ENCODE results near the gene RAB36. TPM values are rescaled to one million over a fixed set of nuclear protein-coding genes. Genes with fewer than 3 reads are reported as not detected.
"Not testable (repeated sequence)": the region's sequence is repeated elsewhere in the genome, so short reads cannot be mapped to it uniquely, and the experiment has no call there.

The RAB36 gene
- total RNA-seq, 2 experiments from 2014 or later, result 0.20 to 0.22 TPM

- ChIA-PET POLR2A (interaction anchor here (0.7 kb wide), 1 partner anchor 10 kb away, joined by 3 read pairs; no protein-coding TSS in a partner anchor), CTCF (interaction anchor here (1.0 to 10.8 kb wide), 5 partner anchors 10 to 284 kb away, joined by 3 to 274 read pairs (median 3); no protein-coding TSS in a partner anchor)
- DNase-seq (no peak), ATAC-seq (no peak)
- Mint-ChIP-seq H3K4me3 (no peak overlapping the region), H3K9me3 (no peaks in the 10 kb centered on the region), H3K27me3 (no peaks in the 10 kb centered on the region), H3K27ac (no peak overlapping the region), H3K36me3 (ENCODE audit: low read depth) (no peaks in the 10 kb centered on the region), H3K4me1 (ENCODE audit: low read depth) (peaks cover 18% of the 10 kb centered on the region)
- TF ChIP-seq, protein P1, sequence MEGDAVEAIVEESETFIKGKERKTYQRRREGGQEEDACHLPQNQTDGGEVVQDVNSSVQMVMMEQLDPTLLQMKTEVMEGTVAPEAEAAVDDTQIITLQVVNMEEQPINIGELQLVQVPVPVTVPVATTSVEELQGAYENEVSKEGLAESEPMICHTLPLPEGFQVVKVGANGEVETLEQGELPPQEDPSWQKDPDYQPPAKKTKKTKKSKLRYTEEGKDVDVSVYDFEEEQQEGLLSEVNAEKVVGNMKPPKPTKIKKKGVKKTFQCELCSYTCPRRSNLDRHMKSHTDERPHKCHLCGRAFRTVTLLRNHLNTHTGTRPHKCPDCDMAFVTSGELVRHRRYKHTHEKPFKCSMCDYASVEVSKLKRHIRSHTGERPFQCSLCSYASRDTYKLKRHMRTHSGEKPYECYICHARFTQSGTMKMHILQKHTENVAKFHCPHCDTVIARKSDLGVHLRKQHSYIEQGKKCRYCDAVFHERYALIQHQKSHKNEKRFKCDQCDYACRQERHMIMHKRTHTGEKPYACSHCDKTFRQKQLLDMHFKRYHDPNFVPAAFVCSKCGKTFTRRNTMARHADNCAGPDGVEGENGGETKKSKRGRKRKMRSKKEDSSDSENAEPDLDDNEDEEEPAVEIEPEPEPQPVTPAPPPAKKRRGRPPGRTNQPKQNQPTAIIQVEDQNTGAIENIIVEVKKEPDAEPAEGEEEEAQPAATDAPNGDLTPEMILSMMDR (IDR thresholded peaks at IDR 0.05), result no peak
- intact Hi-C loops (cut with micrococcal nuclease), result no loop called here
Observed at GRCh38 chr22:23132376-23133091, 12.7 kb upstream of the RAB36 start.

DNA sequence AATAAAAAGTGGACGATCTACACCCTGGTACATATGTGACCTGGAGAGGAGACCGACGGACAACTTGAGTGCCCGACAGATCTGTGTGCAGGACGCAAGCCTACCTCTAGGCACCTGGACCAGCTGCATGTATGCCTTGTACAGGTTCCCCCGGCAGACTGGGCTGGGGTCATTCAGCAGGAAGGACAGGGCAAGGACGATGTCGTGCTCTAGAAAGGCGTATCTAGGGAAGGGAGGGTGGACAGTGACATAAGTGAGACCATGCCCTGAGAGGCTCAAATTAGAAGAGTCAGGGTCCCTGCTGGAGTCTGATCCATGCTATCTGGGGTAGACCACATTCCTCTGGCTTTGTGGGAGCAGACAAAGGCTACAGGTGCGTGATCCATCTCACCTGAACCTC lies 11.4 kb upstream of the RAB36 start:
- Mint-ChIP-seq H3K27me3 (no peaks in the 10 kb centered on the region), H3K27ac (no peak overlapping the region), H3K9me3 (no peaks in the 10 kb centered on the region), H3K4me1 (ENCODE audit: low read depth) (peaks cover 32% of the 10 kb centered on the region), H3K36me3 (ENCODE audit: low read depth) (no peaks in the 10 kb centered on the region), H3K4me3 (no peak overlapping the region)
- ATAC-seq, result no peak
- no peak for DNase-seq
- intact Hi-C loops (cut with micrococcal nuclease), result no loop called here
- POLR2A ChIA-PET, result no interaction called here
- TF ChIP-seq, protein P1 (IDR thresholded peaks at IDR 0.05), result no peak
- CTCF ChIA-PET, result interaction anchor here (1.2 to 10.8 kb wide), 3 partner anchors 13 to 177 kb away, joined by 4 to 274 read pairs (median 4); no protein-coding TSS in a partner anchor

- H3K4me3 Mint-ChIP-seq; DNase-seq; H3K36me3 Mint-ChIP-seq (ENCODE audit: low read depth); H3K27me3 Mint-ChIP-seq; H3K9me3 Mint-ChIP-seq; ATAC-seq; intact Hi-C loops (cut with micrococcal nuclease); POLR2A ChIA-PET: not testable (repeated sequence)
- H3K27ac Mint-ChIP-seq, result peak overlapping the region; percentile 90
- H3K4me1 Mint-ChIP-seq (ENCODE audit: low read depth), result peaks cover 52% of the 10 kb centered on the region
- CTCF ChIA-PET, result interaction anchor here (1.4 to 2.4 kb wide), 6 partner anchors 9 to 182 kb away, joined by 6 to 14 read pairs (median 8); no protein-coding TSS in a partner anchor
Observed at GRCh38 chr22:23136991-23137390, 8.3 kb upstream of the RAB36 start.

DNA sequence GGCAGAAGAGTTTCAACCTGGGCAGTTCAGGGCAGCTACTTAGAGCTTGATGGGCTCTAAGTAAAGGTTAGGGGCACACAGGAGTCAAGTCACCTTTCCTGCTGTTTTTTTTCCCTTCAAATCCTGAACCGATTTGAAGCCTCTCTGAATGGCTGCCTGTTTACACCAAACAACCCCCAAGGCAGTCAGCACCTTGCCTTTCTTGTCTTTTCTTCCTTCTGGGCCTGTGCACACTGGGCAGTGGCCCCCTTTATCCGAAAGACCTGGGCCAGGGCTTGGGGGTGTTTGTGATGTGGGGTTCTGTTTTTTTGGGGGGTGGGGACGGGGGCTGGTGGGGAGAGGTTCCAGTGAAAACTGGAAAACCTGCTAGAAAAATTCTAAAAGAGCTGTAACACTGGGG lies 7.8 kb upstream of the RAB36 start:
- H3K4me3 Mint-ChIP-seq, result no peak overlapping the region
- H3K36me3 Mint-ChIP-seq (ENCODE audit: low read depth), result no peaks in the 10 kb centered on the region
- peak overlapping the region; percentile 90 for H3K27ac Mint-ChIP-seq
- DNase-seq (no peak), ATAC-seq (no peak)
- TF ChIP-seq, protein P1 (IDR thresholded peaks at IDR 0.05), result no peak
- no peaks in the 10 kb centered on the region for H3K27me3 Mint-ChIP-seq
- H3K4me1 Mint-ChIP-seq (ENCODE audit: low read depth), result peaks cover 57% of the 10 kb centered on the region
- H3K9me3 Mint-ChIP-seq, result no peaks in the 10 kb centered on the region
- ChIA-PET POLR2A (no interaction called here), CTCF (interaction anchor here (1.0 to 2.4 kb wide), 8 partner anchors 9 to 253 kb away, joined by 3 to 14 read pairs (median 6); partner anchors contain the start of gene GNAZ)
- intact Hi-C loops (cut with micrococcal nuclease), result no loop called here

GRCh38 chr22:23137905-23138561 lies 7.2 kb upstream of the RAB36 start:
- ChIA-PET CTCF (interaction anchor here (0.9 to 2.4 kb wide), 9 partner anchors 10 to 254 kb away, joined by 3 to 14 read pairs (median 6); partner anchors contain the start of gene GNAZ), POLR2A (no interaction called here)
- intact Hi-C loops (cut with micrococcal nuclease), result no loop called here
- no peaks in the 10 kb centered on the region for H3K36me3 Mint-ChIP-seq (ENCODE audit: low read depth)
- H3K9me3 Mint-ChIP-seq, result no peaks in the 10 kb centered on the region
- peak; percentile 67 for DNase-seq
- peak; percentile 37 for ATAC-seq
- TF ChIP-seq, protein P1 (IDR thresholded peaks at IDR 0.05), result no peak
- H3K27me3 Mint-ChIP-seq, result no peaks in the 10 kb centered on the region
- H3K4me1 Mint-ChIP-seq (ENCODE audit: low read depth), result peaks cover 62% of the 10 kb centered on the region
- H3K27ac Mint-ChIP-seq, result peak overlapping the region; percentile 90
- H3K4me3 Mint-ChIP-seq, result peak overlapping the region; percentile 11

Data from activated CD8-positive, alpha-beta T cell treated with anti-CD3 and anti-CD28 coated beads for 36 hours (primary cell).